IMR-90 (cell line): ENCODE data around the gene CYB5R2. TPM values are rescaled to one million over a fixed set of nuclear protein-coding genes. Genes with fewer than 3 reads are reported as not detected.

Experiments used
- ATAC-seq: fragments of 200-7000 bp; cut with Tn5 transposase; 2 replicates; pipeline ENCODE4 v1.9.1; 2020; ENCODE audit warnings: low read depth, mild to moderate bottlenecking, moderate library complexity
- BruUV-seq: library from RNA; stranded (reverse); fragments of 400-500 nt; replicated peaks from 2 replicates; lab custom pipeline; 2021; lab: Mats Ljungman, UMichigan
- CTCF ChIA-PET: fragments of 300-600 bp; formaldehyde crosslinking; extraction: SDS; loops from one replicate; lab custom pipeline; 2021; ENCODE audit warnings: antibody characterized with exemption; lab: Yijun Ruan, JAX
- POLR2A ChIA-PET: fragments of 300-600 bp; sonication (Branson Sonifier 250); formaldehyde crosslinking; loops from one replicate; lab custom pipeline; 2022; ENCODE audit warnings: antibody characterized with exemption; ENCODE audit not compliant: unreplicated experiment; lab: Charles Lee
- DNase-seq: peaks from one replicate; pipeline ENCODE4 v3.0.0; 2013
- H2AFZ ChIP-seq: replicated peaks from 2 replicates; pipeline ENCODE3; 2013; ENCODE audit warnings: low read length, mild to moderate bottlenecking; ENCODE audit not compliant: poor library complexity
- H2AK5ac ChIP-seq: 2 replicates; pipeline ENCODE4 v1.6.1; 2013; ENCODE audit warnings: low read depth, low read length, inconsistent platforms
- H2AK9ac ChIP-seq: replicated peaks from 2 replicates; pipeline ENCODE3; 2013; ENCODE audit warnings: mild to moderate bottlenecking, low read depth, low read length, moderate library complexity; ENCODE audit not compliant: poor library complexity
- H2BK120ac ChIP-seq: 2 replicates; pipeline ENCODE4 v1.6.1; 2013; ENCODE audit warnings: low read depth, low read length, inconsistent platforms
- H2BK15ac ChIP-seq: 3 replicates; pipeline ENCODE4 v1.6.1; 2013; ENCODE audit warnings: low read depth, low read length, inconsistent platforms
- H2BK20ac ChIP-seq: 2 replicates; pipeline ENCODE4 v1.6.1; 2013; ENCODE audit warnings: low read depth, mild to moderate bottlenecking, inconsistent platforms, low read length, moderate library complexity
- H2BK5ac ChIP-seq: 2 replicates; pipeline ENCODE4 v1.6.1; 2013; ENCODE audit warnings: mild to moderate bottlenecking, low read depth, low read length, inconsistent platforms; ENCODE audit not compliant: poor library complexity, severe bottlenecking
- H3K14ac ChIP-seq: replicated peaks from 2 replicates; pipeline ENCODE4 v1.6.1; 2013; ENCODE audit warnings: low read depth, low read length, inconsistent platforms
- H3K18ac ChIP-seq: 2 replicates; pipeline ENCODE4 v1.6.1; 2013; ENCODE audit warnings: low read depth, low read length, control low read depth
- H3K23ac ChIP-seq: 2 replicates; pipeline ENCODE4 v1.6.1; 2013; ENCODE audit warnings: low read depth, low read length, inconsistent platforms
- H3K27ac ChIP-seq: 2 replicates; pipeline ENCODE4 v1.5.1; 2013; ENCODE audit warnings: mild to moderate bottlenecking, control low read depth, low read length; ENCODE audit not compliant: insufficient read depth
- H3K27me3 ChIP-seq: 2 replicates; pipeline ENCODE4 v1.6.1; 2013; ENCODE audit warnings: low read length; ENCODE audit not compliant: control insufficient read depth, insufficient read depth
- H3K36me3 ChIP-seq: 2 replicates; pipeline ENCODE4 v1.6.1; 2013; ENCODE audit warnings: low read length, mixed read lengths; ENCODE audit not compliant: control insufficient read depth, insufficient read depth
- H3K4ac ChIP-seq: 2 replicates; pipeline ENCODE4 v1.6.1; 2013; ENCODE audit warnings: low read depth, low read length, inconsistent platforms
- H3K4me1 ChIP-seq: 2 replicates; pipeline ENCODE4 v1.6.1; 2013; ENCODE audit warnings: low read length, mixed read lengths; ENCODE audit not compliant: control insufficient read depth, insufficient read depth
- H3K4me2 ChIP-seq: 2 replicates; pipeline ENCODE4 v1.6.1; 2013; ENCODE audit warnings: low read depth, mild to moderate bottlenecking, control low read depth, low read length, moderate library complexity
- H3K4me3 ChIP-seq: 2 replicates; pipeline ENCODE4 v1.5.1; 2013; ENCODE audit warnings: low read depth, mild to moderate bottlenecking, control low read depth, low read length, moderate library complexity; ENCODE audit not compliant: insufficient read depth
- H3K56ac ChIP-seq: 2 replicates; pipeline ENCODE4 v1.6.1; 2013; ENCODE audit warnings: low read length, inconsistent platforms; ENCODE audit not compliant: insufficient read depth; ENCODE audit errors: extremely low read depth
- H3K79me1 ChIP-seq, 2 experiments: 2 replicates each; pipeline ENCODE4 v1.6.1; 2013; ENCODE audit warnings: low read length in 2 of 2, inconsistent platforms in 1 of 2, low read depth in 1 of 2
- H3K9ac ChIP-seq: 2 replicates; pipeline ENCODE4 v1.6.1; 2013; ENCODE audit warnings: low read depth, low read length, control low read depth
- H3K9me1 ChIP-seq: 2 replicates; pipeline ENCODE4 v1.6.1; 2013; ENCODE audit warnings: low read length, inconsistent platforms; ENCODE audit not compliant: insufficient read depth
- H3K9me3 ChIP-seq: 2 replicates; pipeline ENCODE4 v1.6.1; 2013; ENCODE audit warnings: low read length; ENCODE audit not compliant: control insufficient read depth, insufficient read depth
- H4K20me1 ChIP-seq: 2 replicates; pipeline ENCODE4 v1.6.1; 2013; ENCODE audit warnings: low read length, inconsistent platforms; ENCODE audit not compliant: insufficient read depth
- H4K5ac ChIP-seq: 2 replicates; pipeline ENCODE4 v1.6.1; 2013; ENCODE audit warnings: mild to moderate bottlenecking, low read depth, low read length, control low read depth
- H4K8ac ChIP-seq, 2 experiments: 2 replicates each; pipeline ENCODE4 v1.6.1; 2013; ENCODE audit warnings: low read depth in 2 of 2, low read length in 2 of 2, control low read depth in 1 of 2, inconsistent platforms in 1 of 2
- H4K91ac ChIP-seq: 2 replicates; pipeline ENCODE4 v1.6.1; 2013; ENCODE audit warnings: low read depth, low read length, inconsistent platforms; ENCODE audit not compliant: insufficient read depth
- CEBPB ChIP-seq: IDR thresholded peaks from 2 replicates; pipeline ENCODE4 v1.6.1; 2012; ENCODE audit warnings: low read depth, low read length, improper control_type of control experiment
- CTCF ChIP-seq: conservative IDR thresholded peaks from 2 replicates; pipeline ENCODE4 v1.5.1; 2012; ENCODE audit warnings: mild to moderate bottlenecking, low read depth, low read length, improper control_type of control experiment
- MAFK ChIP-seq: IDR thresholded peaks from 2 replicates; pipeline ENCODE4 v1.6.1; 2012; ENCODE audit warnings: low read depth, low read length, improper control_type of control experiment
- RAD21 ChIP-seq: IDR thresholded peaks from 2 replicates; pipeline ENCODE4 v1.6.1; 2012; ENCODE audit warnings: low read length, improper control_type of control experiment
- SMC3 ChIP-seq: fragments of 150-350 bp; IDR thresholded peaks from 2 replicates; pipeline ENCODE4 v1.6.1; 2016; ENCODE audit warnings: low read depth, mild to moderate bottlenecking, antibody characterized with exemption, low read length, moderate library complexity
- WGBS, 2 experiments: methylation state at CpG; one replicate each; pipeline versions ENCODE4 v1.1.5 to v1.1.7; 2013; ENCODE audit warnings: missing lambda C conversion rate in 2 of 2; ENCODE audit not compliant: insufficient read length in 1 of 2; ENCODE audit errors: extremely low coverage in 2 of 2; 5-methylcytosine and 5-hydroxymethylcytosine counted together
- dilution Hi-C: fragments of 300-500 bp; cut with HindIII; formaldehyde crosslinking; loops from one replicate; pipeline ENCODE4 v1.14.3; 2018; ENCODE audit warnings: low sequenced_read_pairs; ENCODE audit not compliant: unreplicated experiment
- in situ Hi-C: fragments of 300-500 bp; cut with MboI; formaldehyde crosslinking; loops from 3 replicates; pipeline ENCODE4 v1.14.3; 2019; ENCODE audit warnings: low sequenced_read_pairs, inconsistent platforms, mixed read lengths
- intact Hi-C: fragments of 100-400 bp; cut with micrococcal nuclease; formaldehyde crosslinking; loops from 2 replicates; pipeline ENCODE4 v1.10.0; 2022
- polyA plus RNA-seq, 3 experiments: library from polyadenylated mRNA; depleted of rRNA; stranded (reverse); fragments of >200 nt; gene quantifications; 2 replicates each; pipeline ENCODE4 v1.2.3, GENCODE V29; 2012; ENCODE audit warnings: low replicate concordance in 1 of 3
- total RNA-seq: library from RNA; depleted of rRNA; stranded (reverse); fragments of >200 nt; gene quantifications from 2 replicates; pipeline ENCODE4 v1.2.3, GENCODE V29; 2012

Gene CYB5R2
- total and polyA plus RNA-seq, 2 of the 4 experiments (the other 2 are of a cell fraction), result 4.5 to 4.7 TPM

- H3K27ac ChIP-seq, result no peak overlapping the region
- no peak overlapping the region for H3K56ac ChIP-seq
- no peak overlapping the region for H3K4ac ChIP-seq
- in situ Hi-C loops (loop anchor here (10.0 to 25.0 kb wide), 3 partner anchors 114 to 576 kb away; partner anchors contain the start of gene TUB), intact Hi-C loops (loop anchor here (1.0 kb wide), 3 partner anchors 117 to 590 kb away; partner anchors contain the start of gene PPFIBP2), dilution Hi-C loops (no loop called here)
- no peak overlapping the region for H3K4me3 ChIP-seq
- ChIA-PET CTCF (interaction anchor here (1.0 to 2.4 kb wide), 2 partner anchors 117 to 128 kb away, joined by 4 to 8 read pairs; no protein-coding TSS in a partner anchor), POLR2A (no interaction called here)
- H3K23ac ChIP-seq, result no peak overlapping the region
- H3K9ac ChIP-seq, result no peak overlapping the region
- H3K79me1 ChIP-seq, result no peaks in the 10 kb centered on the region
- peak; percentile 76 for TF ChIP-seq SMC3
- no peak for TF ChIP-seq CEBPB
- no peak for TF ChIP-seq MAFK
- peak; percentile 77 for TF ChIP-seq CTCF
- TF ChIP-seq RAD21, result peak; percentile 60
- H2AK5ac ChIP-seq, result no peak overlapping the region
- H2BK120ac ChIP-seq, result no peak overlapping the region
- no peaks in the 10 kb centered on the region for H4K20me1 ChIP-seq
- no peak overlapping the region for H2AK9ac ChIP-seq
- DNase-seq (peak; percentile 31), ATAC-seq (peak; percentile 82)
- no peak overlapping the region for H2BK15ac ChIP-seq
- H3K9me3 ChIP-seq, result no peaks in the 10 kb centered on the region
- WGBS, 2 experiments, result no CpG with 5 or more reads among the region's 4 CpGs
- peaks cover 17% of the 10 kb centered on the region for H3K27me3 ChIP-seq
- no peak overlapping the region for H3K14ac ChIP-seq
- H3K4me1 ChIP-seq, result 0 out of 2 replicates have a peak, but pooled peaks cover 2% of the 10 kb centered on the region
- H3K4me2 ChIP-seq, result no peak overlapping the region
- no peaks in the 10 kb centered on the region for H3K36me3 ChIP-seq
- no TSS peak for BruUV-seq
- no peaks in the 10 kb centered on the region for H3K9me1 ChIP-seq
- H3K18ac ChIP-seq, result no peak overlapping the region
- no peak overlapping the region for H2AFZ ChIP-seq
- H4K91ac ChIP-seq, result no peak overlapping the region
- H2BK5ac ChIP-seq, result no peak overlapping the region
- H4K5ac ChIP-seq, result no peak overlapping the region
- no peak overlapping the region for H2BK20ac ChIP-seq
- H4K8ac ChIP-seq, result no peak overlapping the region
Measured at GRCh38 chr11:7688238-7688826, 15.0 kb upstream of the CYB5R2 start.
